Mesendoderm (in vitro differentiated cells): ENCODE results near the gene SPTLC2.

Experiments used
- DNase-seq: peaks from one replicate; pipeline ENCODE4 v3.0.0; 2013
- H2AK5ac ChIP-seq: 2 replicates; pipeline ENCODE4 v1.6.1; 2013; ENCODE audit warnings: low read length, inconsistent platforms
- H2BK120ac ChIP-seq: 2 replicates; pipeline ENCODE4 v1.6.1; 2013; ENCODE audit warnings: low read depth, mild to moderate bottlenecking, low read length, moderate library complexity, mixed read lengths
- H2BK15ac ChIP-seq: replicated peaks from 2 replicates; pipeline ENCODE4 v1.6.1; 2013; ENCODE audit warnings: low read depth, mild to moderate bottlenecking, moderate library complexity
- H2BK5ac ChIP-seq: 2 replicates; pipeline ENCODE4 v1.6.1; 2013; ENCODE audit warnings: low read length, inconsistent platforms
- H3K18ac ChIP-seq: 2 replicates; pipeline ENCODE4 v1.6.1; 2013; ENCODE audit warnings: mild to moderate bottlenecking, low read length, mixed read lengths
- H3K23ac ChIP-seq: one replicate; pipeline ENCODE4 v1.6.1; 2013; ENCODE audit warnings: low read length
- H3K27ac ChIP-seq: 2 replicates; pipeline ENCODE4 v1.5.1; 2013; ENCODE audit warnings: low read depth, mild to moderate bottlenecking, inconsistent platforms, low read length, moderate library complexity
- H3K27me3 ChIP-seq: 2 replicates; pipeline ENCODE4 v1.6.1; 2013; ENCODE audit warnings: low read length, control low read depth, mild to moderate bottlenecking, inconsistent platforms; ENCODE audit not compliant: insufficient read depth, poor library complexity
- H3K36me3 ChIP-seq: 2 replicates; pipeline ENCODE4 v1.6.1; 2013; ENCODE audit warnings: low read length, inconsistent platforms; ENCODE audit not compliant: control insufficient read depth, insufficient read depth
- H3K4ac ChIP-seq: one replicate; pipeline ENCODE4 v1.6.1; 2013; ENCODE audit warnings: low read depth, mild to moderate bottlenecking, low read length, moderate library complexity
- H3K4me1 ChIP-seq: 2 replicates; pipeline ENCODE4 v1.6.1; 2013; ENCODE audit warnings: low read depth, low read length, inconsistent platforms; ENCODE audit not compliant: control insufficient read depth
- H3K4me2 ChIP-seq: 2 replicates; pipeline ENCODE4 v1.6.1; 2013; ENCODE audit warnings: low read length
- H3K4me3 ChIP-seq: 2 replicates; pipeline ENCODE4 v1.5.1; 2013; ENCODE audit warnings: mild to moderate bottlenecking, low read length
- H3K56ac ChIP-seq: one replicate; pipeline ENCODE4 v1.6.1; 2013; ENCODE audit warnings: low read length
- H3K79me1 ChIP-seq: 2 replicates; pipeline ENCODE4 v1.6.1; 2013; ENCODE audit warnings: low read length, inconsistent platforms
- H3K79me2 ChIP-seq: 2 replicates; pipeline ENCODE4 v1.6.1; 2013; ENCODE audit warnings: mild to moderate bottlenecking, low read length; ENCODE audit not compliant: control insufficient read depth, insufficient read depth
- H3K9ac ChIP-seq: 2 replicates; pipeline ENCODE4 v1.6.1; 2013; ENCODE audit warnings: low read length, inconsistent platforms
- H4K5ac ChIP-seq: one replicate; pipeline ENCODE4 v1.6.1; 2013; ENCODE audit warnings: low read length
- H4K8ac ChIP-seq: one replicate; pipeline ENCODE4 v1.6.1; 2013; ENCODE audit warnings: low read depth, mild to moderate bottlenecking, control low read depth, low read length, moderate library complexity
- WGBS: extraction: QIAGEN DNeasy Blood & Tissue Kit; methylation state at CpG from one replicate; pipeline ENCODE4 v1.1.7; 2013; ENCODE audit warnings: low lambda C conversion rate, missing lambda C conversion rate; ENCODE audit not compliant: insufficient coverage; ENCODE audit errors: extremely low coverage; 5-methylcytosine and 5-hydroxymethylcytosine counted together

SPTLC2 gene

GRCh38 chr14:77645520-77646230, 29.2 kb upstream of the SPTLC2 start:
- WGBS = no CpG with 5 or more reads among the region's 15 CpGs
- no peaks in the 10 kb centered on the region for H3K4me1 ChIP-seq
- no peak overlapping the region for H3K9ac ChIP-seq
- no peak for DNase-seq
- no peak overlapping the region for H4K5ac ChIP-seq
- H2BK15ac ChIP-seq = no peak overlapping the region
- no peak overlapping the region for H3K4me3 ChIP-seq
- no peak overlapping the region for H3K4ac ChIP-seq
- H3K79me1 ChIP-seq = no peaks in the 10 kb centered on the region
- no peak overlapping the region for H3K56ac ChIP-seq
- H3K18ac ChIP-seq = no peak overlapping the region
- no peaks in the 10 kb centered on the region for H3K79me2 ChIP-seq
- no peak overlapping the region for H3K27ac ChIP-seq
- no peak overlapping the region for H3K4me2 ChIP-seq
- H3K36me3 ChIP-seq = no peaks in the 10 kb centered on the region
- H3K23ac ChIP-seq = no peak overlapping the region
- no peak overlapping the region for H4K8ac ChIP-seq
- no peak overlapping the region for H2BK120ac ChIP-seq
- H2BK5ac ChIP-seq = no peak overlapping the region
- H2AK5ac ChIP-seq = no peak overlapping the region
- H3K27me3 ChIP-seq = no peaks in the 10 kb centered on the region

- H3K23ac ChIP-seq = no peak overlapping the region
- no CpG with 5 or more reads among the region's 7 CpGs for WGBS
- H2BK5ac ChIP-seq = no peak overlapping the region
- H3K56ac ChIP-seq = no peak overlapping the region
- H3K27ac ChIP-seq = no peak overlapping the region
- no peak overlapping the region for H2AK5ac ChIP-seq
- H3K18ac ChIP-seq = no peak overlapping the region
- no peak for DNase-seq
- H3K4me2 ChIP-seq = no peak overlapping the region
- H3K79me2 ChIP-seq = no peaks in the 10 kb centered on the region
- no peak overlapping the region for H2BK120ac ChIP-seq
- H3K4me3 ChIP-seq = no peak overlapping the region
- no peak overlapping the region for H2BK15ac ChIP-seq
- no peaks in the 10 kb centered on the region for H3K4me1 ChIP-seq
- no peaks in the 10 kb centered on the region for H3K79me1 ChIP-seq
- H4K8ac ChIP-seq = no peak overlapping the region
- no peak overlapping the region for H3K4ac ChIP-seq
- no peaks in the 10 kb centered on the region for H3K27me3 ChIP-seq
- no peak overlapping the region for H3K9ac ChIP-seq
- no peak overlapping the region for H4K5ac ChIP-seq
- no peaks in the 10 kb centered on the region for H3K36me3 ChIP-seq
Observed at GRCh38 chr14:77642407-77642806, 26.0 kb upstream of the SPTLC2 start.

- Histone ChIP-seq H2BK15ac (no peak overlapping the region), H3K27ac (no peak overlapping the region), H2AK5ac (no peak overlapping the region), H3K18ac (no peak overlapping the region), H4K8ac (no peak overlapping the region), H3K4me3 (no peak overlapping the region), H2BK120ac (no peak overlapping the region), H3K4me2 (no peak overlapping the region), H3K79me1 (no peaks in the 10 kb centered on the region), H3K23ac (no peak overlapping the region), H2BK5ac (no peak overlapping the region), H3K4me1 (no peaks in the 10 kb centered on the region), H3K4ac (no peak overlapping the region), H3K56ac (no peak overlapping the region), H4K5ac (no peak overlapping the region), H3K9ac (no peak overlapping the region), H3K79me2 (no peaks in the 10 kb centered on the region), H3K27me3 (no peaks in the 10 kb centered on the region), H3K36me3 (no peaks in the 10 kb centered on the region)
- DNase-seq = no peak
- WGBS = no CpG with 5 or more reads among the region's 47 CpGs
Observed at GRCh38 chr14:77641534-77642341, 25.3 kb upstream of the SPTLC2 start.

- H3K4me1 ChIP-seq = no peaks in the 10 kb centered on the region
- H3K79me2 ChIP-seq = no peaks in the 10 kb centered on the region
- H3K36me3 ChIP-seq = no peaks in the 10 kb centered on the region
- H4K8ac ChIP-seq = no peak overlapping the region
- no peak overlapping the region for H3K4me3 ChIP-seq
- H3K27me3 ChIP-seq = no peaks in the 10 kb centered on the region
- H3K18ac ChIP-seq = no peak overlapping the region
- H2BK15ac ChIP-seq = no peak overlapping the region
- DNase-seq = no peak
- H3K56ac ChIP-seq = no peak overlapping the region
- H3K23ac ChIP-seq = no peak overlapping the region
- H3K27ac ChIP-seq = no peak overlapping the region
- H2BK120ac ChIP-seq = no peak overlapping the region
- H4K5ac ChIP-seq = no peak overlapping the region
- no peak overlapping the region for H3K4ac ChIP-seq
- WGBS = no CpG with 5 or more reads among the region's 16 CpGs
- no peak overlapping the region for H2BK5ac ChIP-seq
- H3K4me2 ChIP-seq = no peak overlapping the region
- H3K9ac ChIP-seq = no peak overlapping the region
- H2AK5ac ChIP-seq = no peak overlapping the region
- H3K79me1 ChIP-seq = no peaks in the 10 kb centered on the region
Observed at GRCh38 chr14:77640756-77641533, 24.5 kb upstream of the SPTLC2 start.

GRCh38 chr14:77638771-77639171, 22.3 kb upstream of the SPTLC2 start:
- H2BK5ac ChIP-seq = no peak overlapping the region
- H3K27ac ChIP-seq = no peak overlapping the region
- H3K56ac ChIP-seq = no peak overlapping the region
- H3K4me2 ChIP-seq = no peak overlapping the region
- H3K23ac ChIP-seq = no peak overlapping the region
- H3K36me3 ChIP-seq = no peaks in the 10 kb centered on the region
- no peaks in the 10 kb centered on the region for H3K4me1 ChIP-seq
- H3K79me2 ChIP-seq = no peaks in the 10 kb centered on the region
- H4K5ac ChIP-seq = no peak overlapping the region
- no peak overlapping the region for H4K8ac ChIP-seq
- DNase-seq = no peak
- no peak overlapping the region for H2BK15ac ChIP-seq
- no peaks in the 10 kb centered on the region for H3K79me1 ChIP-seq
- H3K9ac ChIP-seq = no peak overlapping the region
- no peaks in the 10 kb centered on the region for H3K27me3 ChIP-seq
- H3K4me3 ChIP-seq = no peak overlapping the region
- H2BK120ac ChIP-seq = no peak overlapping the region
- no CpG with 5 or more reads among the region's 2 CpGs for WGBS
- H3K4ac ChIP-seq = no peak overlapping the region
- no peak overlapping the region for H2AK5ac ChIP-seq
- H3K18ac ChIP-seq = no peak overlapping the region
